GM12892 (cell line): ENCODE data around the gene TXN2.

Experiments
- POLR2A ChIP-seq: IDR thresholded peaks from 2 replicates; pipeline ENCODE4 v1.6.1; 2011; ENCODE audit warnings: low read depth, low read length, control low read depth
- POLR2AphosphoS5 ChIP-seq: IDR thresholded peaks from 2 replicates; pipeline ENCODE4 v1.6.1; 2011; ENCODE audit warnings: low read depth, low read length, control low read depth

DNA sequence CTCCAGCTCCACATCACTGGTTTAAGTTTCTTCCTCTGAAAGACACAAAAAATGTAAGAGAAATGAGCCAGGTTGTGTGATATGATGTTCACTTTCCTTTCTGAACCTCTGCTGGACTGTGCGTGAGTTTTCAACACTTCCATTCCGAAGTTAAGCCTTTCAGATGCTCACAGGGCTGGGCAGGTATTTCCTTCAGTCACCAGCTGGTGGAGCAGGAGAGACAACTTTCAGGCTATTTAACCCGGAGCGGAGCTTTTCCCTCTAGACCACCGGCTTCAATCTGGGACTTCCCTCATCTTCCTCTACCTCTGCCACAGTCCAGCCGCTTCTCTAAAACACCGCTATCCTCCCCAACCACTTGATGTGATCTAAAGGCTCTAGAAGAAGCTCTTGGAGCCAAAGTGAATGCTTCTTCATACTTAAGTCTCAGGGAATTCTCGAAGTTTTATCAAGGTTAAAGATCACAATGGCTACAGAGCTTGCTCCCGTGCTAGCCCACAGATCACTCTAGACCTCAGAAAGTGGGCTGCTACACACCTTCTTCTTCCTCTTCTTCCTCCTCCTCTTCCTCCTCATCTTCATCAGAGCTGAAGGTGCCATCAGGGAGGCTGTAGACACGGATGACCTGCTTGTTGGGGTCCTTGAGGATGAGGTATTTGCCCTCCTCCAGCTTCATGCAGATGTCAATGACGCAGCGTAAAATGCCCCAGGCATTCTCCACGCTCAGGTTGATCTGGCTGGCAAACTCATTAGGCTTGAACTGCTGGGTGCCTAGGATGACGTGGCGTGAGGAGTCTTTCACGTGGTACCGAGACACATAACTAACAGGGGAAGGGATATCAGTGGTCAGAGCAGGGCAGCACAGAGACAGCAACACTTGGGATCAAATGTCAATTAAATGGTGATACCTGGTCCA is 29.8 kb upstream of the TXN2 start:
- TF ChIP-seq POLR2A (no peak), POLR2AphosphoS5 (no peak; the same call in 1 of the 2 replicates)
